Limb (tissue), 2 donors: Measurements from ENCODE around the gene OR10P1.

Experiments
- DNase-seq, 2 donors: peaks; one replicate each; pipeline ENCODE4 v3.0.0-alpha.2; 2016; ENCODE audit errors: extremely low spot score in 2 of 2

The OR10P1 gene

GRCh38 chr12:55684761-55685370 is 48.2 kb downstream of the OR10P1 start:
- no peak for DNase-seq

- no peak for DNase-seq
These were observed 49.0 kb downstream of the OR10P1 start for GRCh38 chr12:55685671-55686070.

GRCh38 chr12:55686366-55687010 is 49.8 kb downstream of the OR10P1 start:
- DNase-seq = no peak
